CD4-positive, alpha-beta T cell treated with Interleukin-15 for 1 hour (primary cell): ENCODE data around the gene PAIP1.
A peak's percentile ranks its signal among the peaks of the same experiment; 100 is the strongest.
"Not testable (repeated sequence)": the region's sequence is repeated elsewhere in the genome, so short reads cannot be mapped to it uniquely, and the experiment has no call there.

Experiments
- DNase-seq: peaks from one replicate; pipeline ENCODE4 v3.0.0-alpha.2; 2020

Gene PAIP1

GRCh38 chr5:43556857-43557542 lies at the start of gene PAIP1:
Gene PAIP1 (minus strand): TSS chr5:43557077. CDS start chr5:43556846, 231 bp downstream.
- peak; percentile 85 for DNase-seq

GRCh38 chr5:43606351-43606750 lies 49.5 kb upstream of the PAIP1 start:
- DNase-seq = no peak

- DNase-seq = no peak
Measured at GRCh38 chr5:43604699-43605098, 47.8 kb upstream of the PAIP1 start.

- DNase-seq = peak; percentile 80
Measured at GRCh38 chr5:43603344-43604217, 46.7 kb upstream of the PAIP1 start.

GRCh38 chr5:43602461-43603343 lies 45.8 kb upstream of the PAIP1 start, which contains the start of gene NNT:
Gene NNT (plus strand): TSS chr5:43603180. CDS start chr5:43609196, 6,016 bp downstream.
- DNase-seq = peak; percentile 69

- no peak for DNase-seq
Measured at GRCh38 chr5:43601454-43602260, 44.8 kb upstream of the PAIP1 start.

- DNase-seq = not testable (repeated sequence)
Measured at GRCh38 chr5:43598927-43599326, 42.0 kb upstream of the PAIP1 start.

- no peak for DNase-seq
Measured at GRCh38 chr5:43592363-43592762, 35.5 kb upstream of the PAIP1 start.

GRCh38 chr5:43590700-43591099 lies 33.8 kb upstream of the PAIP1 start:
- DNase-seq = no peak

- DNase-seq = no peak
Measured at GRCh38 chr5:43589310-43589709, 32.4 kb upstream of the PAIP1 start.

GRCh38 chr5:43588842-43589241 lies 32.0 kb upstream of the PAIP1 start:
- DNase-seq = no peak

GRCh38 chr5:43584166-43584699 lies 27.4 kb upstream of the PAIP1 start:
- no peak for DNase-seq

GRCh38 chr5:43583724-43584123 lies 26.8 kb upstream of the PAIP1 start:
- DNase-seq = no peak

- no peak for DNase-seq
Measured at GRCh38 chr5:43582082-43583005, 25.5 kb upstream of the PAIP1 start.

GRCh38 chr5:43581398-43581797 lies 24.5 kb upstream of the PAIP1 start:
- no peak for DNase-seq

- DNase-seq = not testable (repeated sequence)
Measured at GRCh38 chr5:43580402-43581210, 23.7 kb upstream of the PAIP1 start.

- DNase-seq = no peak
Measured at GRCh38 chr5:43573058-43573457, 16.2 kb upstream of the PAIP1 start.

GRCh38 chr5:43572357-43572756 lies 15.5 kb upstream of the PAIP1 start:
- DNase-seq = no peak

GRCh38 chr5:43571237-43571636 lies 14.4 kb upstream of the PAIP1 start:
- DNase-seq = no peak
